HepG2 (cell line): Measurements from ENCODE around the gene VKORC1. TPM values are rescaled to one million over a fixed set of nuclear protein-coding genes. Genes with fewer than 3 reads are reported as not detected.

ENCODE experiments used
- CHCHD3 ChIP-seq: sonication (generic); formaldehyde crosslinking; IDR thresholded peaks from 2 replicates; pipeline ENCODE4 v1.8.0; 2022; ENCODE audit warnings: mild to moderate bottlenecking, missing genetic modification reagents, moderate library complexity
- KAT2B ChIP-seq: fragments of 150-350 bp; IDR thresholded peaks from 2 replicates; pipeline ENCODE4 v1.6.1; 2014; ENCODE audit warnings: low read depth, low read length, borderline replicate concordance
- KLF9 ChIP-seq: IDR thresholded peaks from 2 replicates; pipeline ENCODE4 v1.6.1; 2016; ENCODE audit warnings: low read depth
- MZF1 ChIP-seq: sonication (generic); formaldehyde crosslinking; IDR thresholded peaks from 2 replicates; pipeline ENCODE4 v1.8.1; 2023; ENCODE audit warnings: mild to moderate bottlenecking, missing genetic modification reagents, borderline replicate concordance
- NFAT5 ChIP-seq: sonication (generic); formaldehyde crosslinking; IDR thresholded peaks from 2 replicates; pipeline ENCODE4 v1.4.0; 2020; ENCODE audit warnings: missing genetic modification reagents
- POGZ ChIP-seq: sonication (generic); formaldehyde crosslinking; IDR thresholded peaks from 2 replicates; pipeline ENCODE4 v1.4.0; 2020; ENCODE audit warnings: mild to moderate bottlenecking, missing genetic modification reagents
- SNAPC4 ChIP-seq: sonication (generic); formaldehyde crosslinking; IDR thresholded peaks from 2 replicates; pipeline ENCODE4 v1.4.0; 2020; ENCODE audit warnings: mild to moderate bottlenecking, missing genetic modification reagents
- SOX6 ChIP-seq, 2 experiments: fragments of 450-650 bp in 1 of 2; sonication (generic) in 1 of 2; formaldehyde crosslinking in 1 of 2; IDR thresholded peaks; 2 replicates each; pipeline versions ENCODE4 v1.4.0 to v1.6.1; 2017 to 2020; ENCODE audit warnings: antibody characterized with exemption in 1 of 2, mild to moderate bottlenecking in 1 of 2, missing genetic modification reagents in 1 of 2
- TEAD2 ChIP-seq: sonication (generic); formaldehyde crosslinking; IDR thresholded peaks from 2 replicates; pipeline ENCODE4 v1.9.0; 2021; ENCODE audit warnings: missing genetic modification reagents
- TSC22D2 ChIP-seq: sonication (generic); formaldehyde crosslinking; IDR thresholded peaks from 2 replicates; pipeline ENCODE4 v1.5.1; 2020; ENCODE audit warnings: missing genetic modification reagents, mild to moderate bottlenecking, borderline replicate concordance
- ZFP36L1 ChIP-seq: sonication (generic); formaldehyde crosslinking; IDR thresholded peaks from 2 replicates; pipeline ENCODE4 v1.8.0; 2022; ENCODE audit warnings: mild to moderate bottlenecking, missing genetic modification reagents, moderate library complexity
- ZNF282 ChIP-seq: fragments of 450-650 bp; IDR thresholded peaks from 2 replicates; pipeline ENCODE4 v1.6.1; 2018; ENCODE audit not compliant: partially characterized antibody
- ZNF704 ChIP-seq: sonication (generic); formaldehyde crosslinking; IDR thresholded peaks from 2 replicates; pipeline ENCODE4 v1.8.1; 2023; ENCODE audit warnings: mild to moderate bottlenecking, inconsistent platforms, moderate library complexity, missing genetic modification reagents, borderline replicate concordance
- ZXDC ChIP-seq: sonication (generic); formaldehyde crosslinking; IDR thresholded peaks from 2 replicates; pipeline ENCODE4 v1.5.0; 2020; ENCODE audit warnings: mild to moderate bottlenecking, missing genetic modification reagents
- polyA plus RNA-seq, 8 experiments: library from polyadenylated mRNA; depleted of rRNA in 3 of 8; stranded (reverse) in 7 of 8; unstranded in 1 of 8; fragments of >200 nt; fragmentation: Illumina TruSeq in 4 of 8; extraction: Trizol in 4 of 8; gene quantifications; 2 replicates each; pipeline versions ENCODE4 v1.2.1 to v1.2.3, GENCODE V29; 2011 to 2016; ENCODE audit warnings: low read depth in 4 of 8, missing spikeins in 1 of 8, mixed read lengths in 1 of 8; ENCODE audit not compliant: insufficient read depth in 1 of 8
- total RNA-seq, 5 experiments: library from RNA; depleted of rRNA; stranded (reverse); fragments of >200 nt; fragmentation: Illumina TruSeq; extraction: Trizol; gene quantifications; 2 replicates each; pipeline ENCODE4 v1.2.3, GENCODE V29; 2016; ENCODE audit warnings: low read depth in 1 of 5

Gene VKORC1
- total and polyA plus RNA-seq, 2 of the 13 experiments (the other 11 are each of a cell fraction or from before 2014, with no cell fraction given): 141 to 615 TPM

GRCh38 chr16:31072540-31073141 is 22.0 kb downstream of the VKORC1 start (continued):
- TF ChIP-seq ZXDC (CRISPR knock-in tag) (peak; percentile 75; the same call in 1 of the 2 replicates), KLF9 (CRISPR knock-in tag) (no peak), ZNF282 (no peak), MZF1 (CRISPR knock-in tag) (no peak), NFAT5 (CRISPR knock-in tag) (no peak), TEAD2 (CRISPR knock-in tag) (no peak), POGZ (CRISPR knock-in tag) (no peak), KAT2B (no peak), TSC22D2 (0 out of 2 replicates have a peak, but pooled peaks have one; percentile 18), SOX6 (IDR thresholded peaks at IDR 0.05) (no peak), SOX6 (CRISPR knock-in tag; IDR thresholded peaks at IDR 0.05) (peak; percentile 23; the same call in 1 of the 2 replicates), CHCHD3 (CRISPR knock-in tag) (no peak), ZNF704 (CRISPR knock-in tag) (no peak; the same call in 1 of the 2 replicates), SNAPC4 (CRISPR knock-in tag) (0 out of 2 replicates have a peak, but pooled peaks have one; percentile 13), ZFP36L1 (0 out of 2 replicates have a peak, but pooled peaks have one; percentile 53)
